Lower leg skin (tissue), 3 donors: ENCODE results near the gene MRPL43.

Experiments used
- CTCF ChIP-seq, 3 donors: fragments of 450-650 bp; IDR thresholded peaks; one replicate each; pipeline ENCODE4 v1.5.1; 2016; ENCODE audit warnings: antibody characterized with exemption in 3 of 3, mild to moderate bottlenecking in 3 of 3, moderate library complexity in 2 of 3
- POLR2A ChIP-seq, 2 donors: fragments of 450-650 bp; IDR thresholded peaks; one replicate each; pipeline ENCODE4 v1.6.1; 2016 to 2017; ENCODE audit warnings: antibody characterized with exemption in 2 of 2, mild to moderate bottlenecking in 1 of 2, moderate library complexity in 1 of 2

GRCh38 chr10:101005361-101005760 is 18.1 kb upstream of the MRPL43 start:
- no peak for TF ChIP-seq CTCF (IDR thresholded peaks at IDR 0.05)
- TF ChIP-seq POLR2A (IDR thresholded peaks at IDR 0.05) = no peak
